CD4-positive, alpha-beta T cell treated with Interleukin-1 beta for 1 hour (primary cell): ENCODE data around the gene SKP2.
A peak's percentile ranks its signal among the peaks of the same experiment; 100 is the strongest.
"Not testable (repeated sequence)": the region's sequence is repeated elsewhere in the genome, so short reads cannot be mapped to it uniquely, and the experiment has no call there.

ENCODE experiments used
- DNase-seq, 2 donors: peaks; one replicate each; pipeline ENCODE4 v3.0.0-alpha.2; 2020 to 2022

SKP2 gene

DNA sequence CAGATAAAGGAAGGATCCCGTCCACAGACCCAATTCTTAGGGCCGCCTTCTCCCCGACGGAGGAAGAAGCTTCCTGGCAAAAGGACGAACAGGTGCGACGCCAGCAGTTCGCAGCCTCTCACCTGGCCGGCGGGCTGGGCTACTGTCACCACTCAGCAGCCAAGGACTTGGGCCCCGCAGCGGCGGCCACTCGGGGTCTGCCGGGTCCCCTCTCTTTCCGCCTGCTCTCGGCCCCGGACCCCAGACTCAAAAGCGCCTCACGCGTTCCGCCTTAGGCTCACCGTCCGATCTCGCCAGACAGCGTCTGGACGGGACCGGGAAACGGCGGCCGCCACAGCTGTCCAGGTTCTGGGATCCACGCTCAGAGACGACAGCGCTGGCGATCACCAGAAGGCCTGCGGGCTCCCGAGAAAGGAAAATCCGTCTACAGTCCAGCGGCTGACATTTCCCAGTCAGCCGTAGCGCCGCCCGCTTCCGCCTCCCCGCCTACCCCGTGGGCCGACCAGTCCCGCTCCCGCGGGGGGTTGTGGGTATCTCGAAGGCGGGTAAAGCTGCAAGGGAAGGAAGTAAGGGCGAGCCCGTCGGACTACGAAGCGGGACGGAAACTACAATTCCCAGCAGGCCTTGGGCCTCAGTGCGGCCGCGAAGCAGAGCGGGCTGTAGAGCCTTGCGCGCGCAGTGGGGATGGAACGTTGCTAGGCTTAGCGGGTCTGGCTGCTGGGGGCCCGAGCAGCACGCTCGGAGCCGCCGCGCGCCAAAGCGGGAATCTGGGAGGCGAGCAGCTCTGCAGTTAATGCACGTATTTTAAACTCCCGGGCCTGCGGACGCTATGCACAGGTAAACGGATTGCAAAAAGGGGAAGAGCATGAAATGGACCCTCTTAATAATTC is at the start of gene SKP2, which contains the start of gene LMBRD2:
SKP2 (plus strand) TSS at position 678 of the 890 bp plus-strand sequence; CDS start at position 830, 152 bp downstream.
LMBRD2 (minus strand) TSS at position 454 of the 890 bp plus-strand sequence. CDS start 8,538 bp downstream, outside the sequence.
- peak; percentile 96 to 97 for DNase-seq

DNA sequence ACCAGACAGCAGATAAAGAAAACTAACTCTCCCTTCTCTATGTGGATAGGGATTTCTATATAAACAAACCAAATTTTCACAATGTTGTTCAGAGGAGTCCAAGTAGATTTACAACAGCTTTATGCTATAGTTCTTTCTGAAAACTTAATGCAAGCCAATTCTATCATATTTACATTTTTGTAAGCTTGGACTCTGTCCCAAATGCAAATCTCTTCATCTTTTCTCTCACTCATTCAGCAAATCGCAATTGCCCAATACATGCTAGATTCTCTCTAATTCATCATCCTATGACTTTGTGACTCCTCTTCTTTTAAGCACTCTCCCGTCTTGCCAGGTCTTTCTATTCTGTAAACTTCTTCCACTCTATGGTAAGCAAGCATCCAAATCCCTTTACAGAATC is 46.1 kb upstream of the SKP2 start:
- DNase-seq: no peak

DNA sequence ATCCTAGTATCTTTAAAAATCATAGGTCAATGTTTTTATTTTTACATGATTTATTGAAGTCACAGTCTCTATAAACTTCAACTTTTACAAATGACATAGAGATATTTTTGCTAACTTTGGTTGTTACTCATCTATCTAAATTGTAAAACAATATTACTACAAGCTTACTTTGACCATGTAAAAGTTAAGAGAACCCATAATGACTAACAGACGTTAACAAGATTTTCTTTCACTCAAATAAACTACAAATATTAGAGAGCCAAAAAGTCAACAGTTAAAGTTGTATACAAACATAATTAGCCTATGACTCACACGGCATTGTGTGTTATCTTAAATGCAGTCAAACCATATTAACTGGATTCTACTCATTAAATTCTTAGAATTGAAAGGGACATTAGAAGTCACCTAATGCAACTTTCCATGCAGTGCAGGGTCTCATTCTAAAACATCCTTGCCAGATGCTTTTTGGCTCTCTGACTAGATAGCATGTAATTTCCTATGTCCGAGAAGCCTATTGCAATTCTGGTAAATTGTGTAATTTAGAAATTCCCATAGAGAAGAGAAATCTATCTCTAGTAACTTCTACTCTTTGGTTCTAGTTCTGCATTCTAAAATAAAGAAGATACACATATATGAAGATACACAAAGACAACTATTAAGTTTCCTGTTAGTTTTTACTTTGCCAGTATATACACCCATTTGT is 43.0 kb upstream of the SKP2 start:
- no peak for DNase-seq

DNA sequence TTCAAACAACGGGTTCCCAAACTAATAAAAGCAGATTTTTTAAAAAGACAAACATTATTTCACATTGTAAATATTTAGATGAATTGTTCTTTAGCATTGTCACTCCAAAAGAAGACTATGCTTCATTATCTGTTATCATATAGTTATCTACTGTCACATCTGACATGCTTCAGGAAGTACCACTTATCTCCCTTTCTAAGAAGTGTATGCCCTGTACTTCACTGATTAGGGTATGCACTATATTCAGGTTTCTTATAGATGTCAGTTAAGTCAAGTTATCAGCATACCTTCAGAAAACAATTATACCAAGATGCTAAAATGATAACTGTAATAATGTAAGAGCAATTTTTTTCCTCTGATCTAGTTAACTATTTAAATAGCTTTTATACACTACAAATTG is 40.7 kb upstream of the SKP2 start:
- DNase-seq: no peak

DNA sequence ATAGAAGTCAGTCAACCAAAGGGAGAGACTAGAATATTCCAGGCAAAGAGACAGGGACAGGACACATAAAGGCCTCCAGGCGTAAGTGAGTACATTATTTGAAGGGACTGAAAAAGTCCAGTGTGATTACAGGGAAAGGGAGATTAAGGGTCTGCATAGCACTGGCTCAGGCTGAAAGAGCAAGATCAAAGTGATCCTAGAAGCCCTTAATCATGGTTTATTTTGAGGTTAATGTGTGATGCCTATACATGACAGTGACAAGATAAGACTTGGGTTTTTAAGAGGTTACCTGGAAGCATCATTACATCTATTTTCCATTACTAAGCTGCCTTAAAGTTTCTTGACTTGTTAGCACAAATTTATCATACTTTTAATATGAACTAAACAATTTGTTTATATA is 26.0 kb upstream of the SKP2 start:
- no peak for DNase-seq

DNA sequence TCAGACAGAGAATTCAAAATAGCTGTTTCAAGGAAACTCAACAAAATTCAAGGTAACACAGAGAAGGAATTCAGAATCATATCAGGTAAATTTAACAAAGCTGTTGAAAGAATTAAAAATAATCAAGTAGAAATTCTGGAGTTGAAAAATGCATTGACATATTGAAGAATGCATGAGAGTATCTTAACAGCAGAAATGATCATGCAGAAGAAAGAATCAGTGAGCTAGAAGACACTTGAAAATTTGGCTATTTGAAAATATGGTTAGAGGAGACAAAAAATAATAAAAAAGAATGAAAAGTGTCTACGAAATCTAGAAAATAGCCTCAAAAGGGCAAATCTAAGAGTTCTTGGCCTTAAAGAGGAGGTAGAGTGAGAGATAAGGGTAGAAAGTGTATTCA is 23.1 kb upstream of the SKP2 start:
- no peak for DNase-seq

DNA sequence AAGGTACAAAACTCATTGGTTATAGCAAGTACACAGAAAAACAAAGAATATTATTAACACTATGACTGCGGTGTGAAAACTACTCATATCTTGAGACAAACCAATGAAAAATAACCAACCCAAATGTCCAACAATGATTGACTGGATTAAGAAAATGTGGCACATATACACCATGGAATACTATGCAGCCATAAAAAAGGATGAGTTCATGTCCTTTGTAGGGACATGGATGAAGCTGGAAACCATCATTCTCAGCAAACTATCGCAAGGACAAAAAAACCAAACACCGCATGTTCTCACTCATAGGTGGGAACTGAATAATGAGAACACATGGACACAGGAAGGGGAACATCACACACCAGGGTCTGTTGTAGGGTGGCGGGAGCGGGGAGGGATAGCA is 22.2 kb upstream of the SKP2 start:
- DNase-seq: not testable (repeated sequence)

DNA sequence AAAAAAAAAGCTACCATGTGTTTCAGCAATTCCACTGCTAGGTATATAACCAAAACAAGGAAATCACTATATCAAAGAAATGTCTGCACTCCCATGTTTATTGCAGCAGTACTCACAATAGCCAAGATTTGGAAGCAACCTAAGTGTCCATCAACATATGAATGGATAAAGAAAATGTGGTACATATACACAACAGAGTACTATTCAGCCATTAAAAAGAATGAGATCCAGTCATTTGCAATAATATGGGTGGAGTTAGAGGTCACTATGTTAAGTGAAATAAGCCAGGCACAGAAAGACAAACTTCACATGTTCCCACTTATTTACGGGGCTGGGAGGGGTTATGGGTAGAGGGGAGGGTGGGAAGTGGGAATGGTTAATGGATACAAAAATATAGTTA is 18.9 kb upstream of the SKP2 start:
- DNase-seq: not testable (repeated sequence)

DNA sequence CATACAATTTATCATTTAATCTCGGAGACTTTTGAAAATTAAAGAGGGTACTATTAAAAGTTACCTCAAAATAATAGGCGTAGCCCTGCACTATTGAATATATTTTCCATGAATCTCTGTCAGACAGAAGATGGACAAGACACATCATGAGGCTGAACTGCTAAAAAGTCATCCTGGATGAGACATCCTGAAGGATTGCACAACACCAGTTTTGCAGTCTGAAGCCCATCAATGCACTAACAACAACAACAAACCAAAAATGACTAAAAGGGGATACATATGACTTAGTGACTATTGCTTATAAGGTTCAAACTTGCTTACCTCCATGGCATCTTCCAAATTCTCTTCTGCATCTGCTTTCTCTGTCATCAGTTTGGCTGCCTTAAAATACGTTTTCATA is 15.9 kb upstream of the SKP2 start:
- DNase-seq: no peak

DNA sequence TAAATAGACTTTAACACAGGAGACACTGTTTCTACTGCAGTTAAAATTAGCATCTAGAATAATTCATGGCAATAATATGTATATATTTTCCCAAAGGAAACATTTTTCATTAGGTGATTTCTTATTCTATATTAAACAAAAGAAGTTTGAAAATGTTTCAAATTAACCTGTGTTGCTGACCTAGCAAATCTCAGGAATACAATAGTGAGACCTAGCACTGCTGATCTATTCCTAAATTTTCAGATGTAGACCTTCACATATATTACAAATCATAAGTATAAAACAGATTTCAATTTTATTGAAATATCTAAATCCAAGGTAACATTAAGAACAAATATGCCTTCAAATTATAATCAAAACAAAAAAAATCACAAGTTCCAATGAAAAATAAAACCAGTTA is 15.3 kb upstream of the SKP2 start:
- no peak for DNase-seq

DNA sequence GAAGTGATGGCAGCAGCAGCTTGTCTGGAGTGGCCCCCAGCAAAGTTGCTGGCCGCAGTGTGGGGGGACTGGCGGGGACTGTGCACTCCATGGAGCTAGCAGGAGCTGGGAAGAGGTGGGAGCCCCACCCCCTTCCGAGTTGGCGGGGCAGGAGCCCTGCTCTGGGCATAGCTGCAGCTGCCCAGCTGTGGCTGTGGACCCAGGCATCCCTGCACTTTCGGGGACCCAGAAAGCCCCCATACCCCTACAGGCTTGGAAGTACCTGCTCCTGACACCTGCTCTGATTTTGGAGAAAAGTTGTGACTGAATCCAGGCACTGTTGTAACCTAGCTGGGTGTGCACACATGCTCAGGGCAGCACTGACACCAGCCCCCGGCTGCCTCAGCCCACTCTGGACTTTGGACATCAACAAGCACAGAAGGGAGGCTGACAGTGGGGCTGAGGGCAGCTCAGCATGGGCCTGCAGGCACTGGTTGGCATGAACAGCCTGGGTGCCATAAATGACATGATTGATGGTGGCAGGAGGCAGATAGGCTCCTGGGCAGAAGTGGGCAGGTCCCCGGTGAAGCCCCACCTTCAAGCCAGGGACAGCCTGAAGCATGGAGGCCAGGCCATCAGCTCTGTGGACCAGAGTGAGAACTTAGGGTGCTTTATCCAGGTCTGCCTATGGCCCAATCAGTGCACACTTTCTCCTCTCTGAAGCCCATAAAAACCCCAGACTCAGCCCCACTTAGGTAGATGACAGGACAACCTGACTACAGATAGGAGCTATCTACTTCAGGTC is 12.8 kb upstream of the SKP2 start:
- no peak for DNase-seq

DNA sequence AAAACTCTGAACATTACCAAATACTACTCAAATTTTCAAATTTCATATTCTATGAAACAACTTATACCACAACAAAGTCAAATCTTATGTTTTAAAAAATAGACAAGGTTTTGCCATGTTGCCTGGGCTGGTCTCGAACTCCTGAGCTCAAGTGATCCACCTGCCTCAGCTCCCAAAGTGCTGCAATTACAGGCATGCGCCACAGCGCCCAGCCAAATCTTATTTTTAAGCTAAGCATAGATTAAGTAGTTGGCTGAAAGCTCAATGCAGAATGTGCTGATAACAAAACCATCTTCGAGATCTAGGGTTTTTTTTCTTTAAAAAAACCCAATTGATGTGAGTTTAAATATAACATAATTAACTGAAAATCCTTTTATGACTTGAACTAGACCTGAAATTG is 6.6 kb upstream of the SKP2 start:
- DNase-seq: no peak

DNA sequence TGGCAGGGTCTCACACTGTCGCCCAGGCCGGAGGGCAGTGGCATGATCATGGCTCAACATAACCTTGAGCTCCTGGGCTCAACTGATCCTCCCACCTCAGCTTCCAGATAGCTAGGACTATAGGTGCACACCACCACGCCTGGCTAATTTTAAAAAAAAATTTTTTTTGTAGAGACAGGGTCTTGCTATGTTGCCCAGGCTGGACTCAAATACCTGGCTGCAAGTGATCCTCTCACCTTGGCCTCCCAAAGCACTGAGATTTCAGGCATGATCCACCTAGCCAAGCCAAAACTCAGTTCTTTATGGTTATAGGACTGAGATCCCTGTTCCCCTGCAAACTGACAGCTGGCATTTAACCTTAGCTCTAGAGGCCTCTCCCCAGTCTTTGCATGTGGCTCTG is 5.5 kb upstream of the SKP2 start:
- no peak for DNase-seq

DNA sequence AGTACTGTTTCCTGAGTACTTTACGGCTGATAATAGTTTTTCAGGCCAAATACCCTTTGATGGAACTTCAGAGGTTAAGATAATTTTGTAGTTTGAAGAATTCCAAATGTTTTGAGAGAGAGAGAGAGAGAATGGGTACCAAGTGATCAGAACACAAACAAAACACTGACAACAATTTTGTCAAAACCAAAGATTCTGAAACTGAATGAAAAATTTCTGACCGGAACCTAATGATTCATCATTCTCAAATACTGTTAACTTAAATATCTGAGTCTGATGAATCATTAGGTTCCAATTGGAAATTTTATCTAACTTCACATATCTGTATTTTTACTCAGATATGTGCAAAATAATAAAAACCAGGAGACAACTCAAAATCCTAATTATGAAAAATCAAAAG is 4.2 kb upstream of the SKP2 start:
- DNase-seq: no peak

DNA sequence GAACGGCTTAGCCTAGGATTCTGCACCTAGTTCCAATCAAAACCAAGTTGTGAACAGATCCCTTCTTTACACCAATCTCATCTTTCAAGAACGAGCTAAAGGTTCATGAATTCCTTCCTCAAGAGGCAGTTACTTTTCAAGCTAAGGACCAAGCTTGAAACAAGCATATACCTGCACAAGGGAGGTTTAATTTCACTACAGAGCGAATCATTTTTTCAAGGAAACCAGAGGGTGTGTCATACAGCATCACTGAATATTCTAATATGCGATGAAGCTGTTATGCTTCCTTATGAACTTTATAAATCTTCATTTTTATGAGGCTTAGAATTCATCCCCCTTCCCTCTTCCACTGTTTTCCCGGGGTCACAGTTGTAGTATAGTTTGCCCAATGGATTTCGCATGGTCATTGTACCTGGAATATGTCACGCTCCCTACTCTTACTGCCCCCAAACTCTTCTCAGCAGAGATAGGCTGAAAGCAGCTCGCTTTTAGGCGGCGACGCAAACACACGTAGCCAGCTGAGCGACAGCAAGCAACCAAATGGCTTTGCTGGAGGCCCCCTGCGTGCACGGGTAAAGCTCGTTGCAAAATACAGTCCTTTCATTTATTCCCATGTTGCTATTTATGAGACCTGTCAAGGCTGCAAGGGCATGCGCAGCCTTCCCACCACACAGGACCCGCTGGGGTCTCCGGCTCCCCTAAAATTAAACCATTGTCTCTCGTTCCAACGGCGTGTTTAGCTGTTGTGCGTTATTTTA is 1.1 kb upstream of the SKP2 start:
- peak in 1 of 2 donors; percentile 25 for DNase-seq

DNA sequence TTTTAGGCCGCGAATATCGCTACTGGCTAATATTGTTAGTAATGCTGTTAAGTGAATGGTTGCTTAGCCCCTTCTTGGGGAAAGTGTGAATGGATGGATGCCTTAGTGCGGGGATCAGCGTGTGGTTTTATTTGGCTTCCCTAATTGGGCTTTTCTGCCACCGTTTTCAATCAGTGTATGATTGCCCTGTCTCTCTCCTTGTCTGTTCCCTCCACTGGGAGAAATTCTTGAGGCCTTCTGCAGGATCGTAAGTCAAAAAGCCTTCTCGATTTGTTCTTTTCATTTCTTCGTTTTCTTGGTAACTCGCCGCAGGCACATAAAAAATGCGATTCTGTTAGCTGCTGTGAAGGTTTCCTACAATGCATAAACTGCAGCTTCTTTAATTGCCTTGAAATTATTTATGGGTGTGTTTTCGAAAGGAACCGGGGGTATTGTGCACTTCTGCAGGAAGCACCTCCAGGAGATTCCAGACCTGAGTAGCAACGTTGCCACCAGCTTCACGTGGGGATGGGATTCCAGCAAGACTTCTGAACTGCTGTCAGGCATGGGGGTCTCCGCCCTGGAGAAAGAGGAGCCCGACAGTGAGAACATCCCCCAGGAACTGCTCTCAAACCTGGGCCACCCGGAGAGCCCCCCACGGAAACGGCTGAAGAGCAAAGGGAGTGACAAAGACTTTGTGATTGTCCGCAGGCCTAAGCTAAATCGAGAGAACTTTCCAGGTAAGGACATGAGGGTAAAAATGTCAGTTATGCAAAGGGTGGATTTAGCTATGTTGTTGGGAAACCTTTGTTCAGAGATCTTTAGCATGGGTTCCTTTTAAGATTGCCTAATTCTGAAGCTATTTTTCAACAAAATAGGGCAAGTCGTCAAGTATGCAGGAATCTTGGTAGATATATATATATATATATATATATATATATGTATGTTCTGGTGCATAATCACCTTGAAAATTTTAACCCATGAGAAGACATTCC is 700 bp downstream of the SKP2 start:
- no peak for DNase-seq

DNA sequence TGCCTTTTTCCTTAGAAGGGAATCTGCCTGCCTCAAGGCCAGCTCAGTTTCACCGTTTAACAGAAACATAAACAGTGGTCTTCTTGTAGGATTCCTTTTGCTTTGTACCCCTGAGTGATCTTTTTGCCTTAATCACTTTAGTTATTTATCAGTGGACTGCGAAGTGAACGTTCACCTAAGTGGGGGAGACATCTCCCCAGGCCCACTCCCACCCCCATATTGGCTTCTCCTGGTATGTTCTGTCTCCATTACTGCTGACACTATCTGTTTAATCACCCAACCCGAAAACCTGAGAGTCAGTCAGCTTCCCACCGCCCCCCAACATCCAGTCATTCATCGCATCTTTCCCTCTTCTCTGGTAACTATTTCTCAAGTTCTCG is 1.4 kb downstream of the SKP2 start:
- no peak for DNase-seq

DNA sequence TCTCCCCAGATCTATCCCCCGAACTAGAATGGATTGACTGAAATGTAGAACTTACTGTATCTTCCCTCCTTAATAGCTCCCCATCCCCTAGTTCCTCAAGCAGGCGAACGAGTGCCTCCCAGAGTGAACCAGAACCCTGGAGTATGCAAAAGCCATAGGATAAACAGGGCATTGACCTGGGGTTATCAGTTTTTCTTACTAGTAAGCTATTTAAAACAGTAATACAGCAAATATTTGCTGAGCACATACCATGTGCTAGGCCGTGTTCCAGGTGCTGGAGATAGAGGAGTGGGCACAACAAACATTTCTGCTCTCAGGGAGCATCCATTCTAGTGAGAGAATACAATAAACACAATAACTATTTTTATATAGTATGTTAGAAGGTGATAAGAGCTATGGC is 1.8 kb downstream of the SKP2 start:
- no peak for DNase-seq

DNA sequence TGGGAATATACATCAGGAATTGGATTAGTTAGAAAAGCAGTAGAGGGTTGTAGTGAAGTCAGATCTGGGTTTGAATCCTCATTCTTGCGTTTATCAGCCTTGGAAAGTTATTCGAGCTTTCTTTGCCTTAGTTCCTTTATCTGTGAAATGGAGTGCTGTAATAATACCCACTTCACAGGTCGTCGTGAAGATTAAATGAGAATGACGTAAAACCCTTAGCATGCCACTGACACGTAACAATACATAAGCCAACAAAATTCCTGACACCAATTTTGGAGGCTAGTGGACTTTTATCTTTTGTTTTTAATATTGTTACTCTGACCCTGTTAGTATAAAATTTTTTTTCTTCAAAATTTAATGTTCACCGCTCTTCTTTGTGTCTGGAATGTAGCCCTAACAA is 3.4 kb downstream of the SKP2 start:
- DNase-seq: no peak

DNA sequence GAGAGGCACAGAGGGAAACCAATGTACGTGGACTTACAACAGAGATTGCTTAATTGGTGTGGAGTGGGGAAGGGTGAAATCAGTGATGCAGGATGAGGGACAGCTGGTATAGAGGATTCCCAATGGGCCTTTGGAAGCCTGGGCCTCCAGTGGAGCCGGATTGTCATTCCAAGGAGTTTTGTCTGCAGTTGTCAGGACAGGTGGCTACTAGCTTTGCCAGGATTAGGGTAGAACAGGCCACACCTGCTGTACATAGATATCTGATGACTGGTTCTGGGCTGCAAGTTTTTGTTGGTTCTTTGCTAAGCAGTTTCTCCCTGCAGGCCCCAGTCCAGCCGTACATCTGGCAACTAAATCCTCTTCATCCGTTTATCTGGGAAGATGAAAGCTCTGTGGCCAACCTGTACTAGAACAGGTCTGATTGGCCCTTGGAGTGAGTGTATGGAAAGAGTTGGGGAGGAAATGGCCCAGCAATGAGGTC is 4.2 kb downstream of the SKP2 start:
- DNase-seq: no peak

DNA sequence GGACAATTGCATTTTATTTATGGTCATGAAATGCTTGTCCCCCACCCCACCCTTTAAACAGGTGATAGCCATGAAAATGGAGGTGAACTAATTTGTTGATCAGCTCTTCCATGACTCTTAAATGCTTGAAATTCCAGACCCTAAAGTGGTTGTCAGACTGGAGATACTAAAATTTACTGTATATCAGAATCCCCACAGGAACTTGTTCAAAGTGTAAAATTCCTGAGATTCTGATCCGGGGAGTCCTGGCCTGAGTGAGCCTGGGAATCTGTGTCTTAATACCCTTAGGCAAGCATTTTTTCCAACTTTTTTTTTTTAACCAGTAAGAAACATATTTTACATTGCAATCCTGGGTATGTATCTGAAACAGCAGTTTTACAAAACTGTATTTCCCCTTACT is 4.7 kb downstream of the SKP2 start:
- DNase-seq: no peak
